OCI-LY7 (cell line): ENCODE data around the gene GAS7. TPM values are rescaled to one million over a fixed set of nuclear protein-coding genes. Genes with fewer than 3 reads are reported as not detected.

ENCODE experiments used
- BruUV-seq: library from RNA; stranded (reverse); fragments of 400-500 nt; replicated peaks from 2 replicates; lab custom pipeline; 2021; lab: Mats Ljungman, UMichigan
- CTCF ChIA-PET: fragments of 300-600 bp; sonication (Branson Sonifier 250); formaldehyde crosslinking; loops from one replicate; lab custom pipeline; 2022; ENCODE audit warnings: antibody characterized with exemption; ENCODE audit not compliant: unreplicated experiment; lab: Charles Lee
- POLR2A ChIA-PET: fragments of 300-600 bp; sonication (Branson Sonifier 250); formaldehyde crosslinking; loops from one replicate; lab custom pipeline; 2022; ENCODE audit warnings: antibody characterized with exemption; lab: Charles Lee
- DNase-seq: peaks from one replicate; pipeline ENCODE4 v3.0.0-alpha.2; 2015; ENCODE audit warnings: low spot score
- H2AFZ ChIP-seq: fragments of 200-600 bp; sonication (generic), shearing (Covaris generic); 2 replicates; pipeline ENCODE4 v1.6.1; 2014; ENCODE audit warnings: mild to moderate bottlenecking, antibody characterized with exemption, low read length, moderate library complexity
- H3K27ac ChIP-seq: fragments of 200-600 bp; sonication (generic); 2 replicates; pipeline ENCODE4 v1.5.1; 2014; ENCODE audit warnings: mixed run types, low read depth, mild to moderate bottlenecking, moderate library complexity, low read length, inconsistent platforms; ENCODE audit not compliant: poor library complexity, severe bottlenecking
- H3K36me3 ChIP-seq: fragments of 200-600 bp; sonication (generic); 2 replicates; pipeline ENCODE4 v1.6.1; 2014; ENCODE audit warnings: mild to moderate bottlenecking, antibody characterized with exemption, low read length, moderate library complexity, mixed read lengths; ENCODE audit not compliant: insufficient read depth
- H3K4me1 ChIP-seq: fragments of 200-600 bp; sonication (generic); 2 replicates; pipeline ENCODE4 v1.5.1; 2014; ENCODE audit warnings: mild to moderate bottlenecking, low read length; ENCODE audit not compliant: insufficient read depth, poor library complexity, severe bottlenecking
- H3K4me2 ChIP-seq: fragments of 200-600 bp; sonication (generic); 2 replicates; pipeline ENCODE4 v1.6.1; 2014; ENCODE audit warnings: mild to moderate bottlenecking, low read length
- H3K4me3 ChIP-seq: fragments of 200-600 bp; sonication (generic); 2 replicates; pipeline ENCODE4 v1.5.1; 2014; ENCODE audit warnings: mild to moderate bottlenecking, low read depth, low read length; ENCODE audit not compliant: poor library complexity, severe bottlenecking
- H3K79me2 ChIP-seq: fragments of 200-600 bp; sonication (generic); 2 replicates; pipeline ENCODE4 v1.6.1; 2016; ENCODE audit warnings: low read depth, mild to moderate bottlenecking, low read length, moderate library complexity, mixed read lengths; ENCODE audit not compliant: insufficient read depth
- H3K9me2 ChIP-seq: fragments of 200-600 bp; sonication (generic); 2 replicates; pipeline ENCODE4 v1.6.1; 2016; ENCODE audit warnings: mild to moderate bottlenecking, low read length, mixed read lengths; ENCODE audit not compliant: insufficient read depth
- H3K9me3 ChIP-seq: fragments of 200-600 bp; sonication (generic); 2 replicates; pipeline ENCODE4 v1.6.1; 2014; ENCODE audit warnings: mild to moderate bottlenecking, mixed run types, low read length, mixed read lengths
- H4K20me1 ChIP-seq: fragments of 200-600 bp; sonication (generic); 2 replicates; pipeline ENCODE4 v1.6.1; 2014; ENCODE audit warnings: mild to moderate bottlenecking, antibody characterized with exemption, low read length, moderate library complexity, mixed read lengths; ENCODE audit not compliant: insufficient read depth
- CTCF ChIP-seq: fragments of 200-600 bp; sonication (generic); conservative IDR thresholded peaks from 2 replicates; pipeline ENCODE4 v1.5.1; 2014; ENCODE audit warnings: mild to moderate bottlenecking, antibody characterized with exemption, low read length, moderate library complexity, mixed read lengths
- EZH2phosphoT487 ChIP-seq: fragments of 200-600 bp; sonication (generic); IDR thresholded peaks from 2 replicates; pipeline ENCODE4 v1.6.1; 2018; ENCODE audit warnings: low read depth, borderline replicate concordance, mild to moderate bottlenecking, mixed run types, antibody characterized with exemption, low read length, moderate library complexity, mixed read lengths
- intact Hi-C: fragments of 100-400 bp; cut with micrococcal nuclease; formaldehyde crosslinking; loops from one replicate; pipeline ENCODE4 v1.10.0; 2022; ENCODE audit not compliant: unreplicated experiment
- total RNA-seq, 2 experiments: library from RNA; depleted of rRNA in 1 of 2; stranded (reverse); fragments of >200 nt in 1 of 2; shearing (Covaris generic) in 1 of 2; gene quantifications; 2 replicates each; pipeline ENCODE4 v1.2.3, GENCODE V29; 2014 to 2022

The GAS7 gene
- total RNA-seq, 2 experiments from 2014 or later = 1.5 TPM; not detected in 1

- no peak for TF ChIP-seq CTCF
- TF ChIP-seq EZH2phosphoT487 = no peak
- no peak overlapping the region for H3K4me3 ChIP-seq
- POLR2A ChIA-PET = no interaction called here
- H3K9me2 ChIP-seq = no peaks in the 10 kb centered on the region
- no peak overlapping the region for H2AFZ ChIP-seq
- no TSS peak for BruUV-seq
- no peaks in the 10 kb centered on the region for H3K9me3 ChIP-seq
- H4K20me1 ChIP-seq = no peaks in the 10 kb centered on the region
- no peak for DNase-seq
- intact Hi-C loops = no loop called here
- no peaks in the 10 kb centered on the region for H3K36me3 ChIP-seq
- H3K27ac ChIP-seq = no peak overlapping the region
- CTCF ChIA-PET = no interaction called here
- H3K4me2 ChIP-seq = no peak overlapping the region
- H3K4me1 ChIP-seq = no peaks in the 10 kb centered on the region
- no peaks in the 10 kb centered on the region for H3K79me2 ChIP-seq
These were observed 48.6 kb downstream of the GAS7 start for GRCh38 chr17:10149573-10150399.

GRCh38 chr17:10147761-10148415, 50.5 kb downstream of the GAS7 start:
- Histone ChIP-seq H3K4me1 (no peaks in the 10 kb centered on the region), H2AFZ (no peak overlapping the region), H3K4me2 (no peak overlapping the region), H4K20me1 (no peaks in the 10 kb centered on the region), H3K79me2 (no peaks in the 10 kb centered on the region), H3K27ac (no peak overlapping the region), H3K9me3 (no peaks in the 10 kb centered on the region), H3K36me3 (no peaks in the 10 kb centered on the region), H3K9me2 (no peaks in the 10 kb centered on the region), H3K4me3 (no peak overlapping the region)
- no TSS peak for BruUV-seq
- ChIA-PET POLR2A (interaction anchor here (0.9 kb wide), 1 partner anchor 10 kb away, joined by 3 read pairs; no protein-coding TSS in a partner anchor), CTCF (no interaction called here)
- DNase-seq = no peak
- TF ChIP-seq CTCF (no peak), EZH2phosphoT487 (no peak)
- intact Hi-C loops = no loop called here
